Activated naive CD4-positive, alpha-beta T cell (primary cell): ENCODE measurements around the gene CAMKMT.

ENCODE experiments used
- DNase-seq, 4 experiments: peaks; one replicate each; lab custom pipeline; 2025; lab: John Stamatoyannopoulos, UW

CAMKMT gene

GRCh38 chr2:44772669-44773378 lies 411.1 kb downstream of the CAMKMT start:
- DNase-seq: no peak

GRCh38 chr2:44774826-44775492 lies 413.2 kb downstream of the CAMKMT start:
- DNase-seq: no peak

- no peak for DNase-seq
Measured at GRCh38 chr2:44777036-44777435, 415.3 kb downstream of the CAMKMT start.

- DNase-seq: no peak
Measured at GRCh38 chr2:44777537-44777936, 415.8 kb downstream of the CAMKMT start.

- no peak for DNase-seq
Measured at GRCh38 chr2:44778221-44778654, 416.5 kb downstream of the CAMKMT start.

GRCh38 chr2:44778671-44779476 lies 417.1 kb downstream of the CAMKMT start:
- no peak for DNase-seq

- DNase-seq: no peak
Measured at GRCh38 chr2:44779793-44780192, 418.0 kb downstream of the CAMKMT start.

- no peak for DNase-seq
Measured at GRCh38 chr2:44780406-44780805, 418.7 kb downstream of the CAMKMT start.

GRCh38 chr2:44785433-44785832 lies 423.7 kb downstream of the CAMKMT start:
- DNase-seq: no peak

GRCh38 chr2:44786045-44786816 lies 424.5 kb downstream of the CAMKMT start:
- no peak for DNase-seq

- no peak for DNase-seq
Measured at GRCh38 chr2:44786817-44787214, 425.1 kb downstream of the CAMKMT start.

- no peak for DNase-seq
Measured at GRCh38 chr2:44787663-44788062, 425.9 kb downstream of the CAMKMT start.

GRCh38 chr2:44789446-44789845 lies 427.7 kb downstream of the CAMKMT start:
- no peak for DNase-seq

GRCh38 chr2:44789971-44790721 lies 428.4 kb downstream of the CAMKMT start:
- DNase-seq: no peak

- no peak for DNase-seq
Measured at GRCh38 chr2:44793322-44793870, 431.6 kb downstream of the CAMKMT start.

GRCh38 chr2:44796771-44797170 lies 435.0 kb downstream of the CAMKMT start:
- DNase-seq: no peak

GRCh38 chr2:44798139-44798659 lies 436.5 kb downstream of the CAMKMT start:
- no peak for DNase-seq

- no peak for DNase-seq
Measured at GRCh38 chr2:44799105-44799504, 437.4 kb downstream of the CAMKMT start.

- DNase-seq: no peak
Measured at GRCh38 chr2:44799754-44800153, 438.0 kb downstream of the CAMKMT start.

GRCh38 chr2:44801289-44801840 lies 439.6 kb downstream of the CAMKMT start:
- no peak for DNase-seq
